ENCODE results near the gene BRIP1.

BRIP1 gene

DNA sequence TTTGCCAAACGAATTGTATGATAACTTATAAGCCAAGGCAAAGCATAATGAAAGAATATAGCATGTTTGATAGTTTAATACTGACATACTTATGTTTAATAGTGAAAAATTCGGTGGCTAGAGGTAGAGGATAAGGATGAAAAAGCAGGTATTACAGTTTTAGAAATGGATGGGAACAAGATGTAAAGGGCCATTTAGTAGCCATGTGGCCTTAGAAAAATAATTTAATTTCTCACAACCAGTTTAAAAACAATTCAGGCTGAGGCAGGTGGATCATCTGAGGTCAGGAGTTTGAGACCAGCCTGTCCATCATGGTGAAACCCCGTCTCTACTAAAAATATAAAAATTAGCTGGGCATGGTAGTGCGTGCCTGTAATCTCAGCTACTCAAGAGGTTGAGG lies 152.8 kb downstream of the BRIP1 start:
- no peaks in the 10 kb centered on the region for H3K4me1 ChIP-seq (ENCODE audit: low read length)
- H4K20me1 ChIP-seq (ENCODE audit: insufficient read depth, low read length): no peaks in the 10 kb centered on the region
- no peak overlapping the region for H2AFZ ChIP-seq (ENCODE audit: low read depth, low read length)
- no peak overlapping the region for H3K4me2 ChIP-seq (ENCODE audit: low read length)
- H3K9ac ChIP-seq (ENCODE audit: low read length): no peak overlapping the region
- no peaks in the 10 kb centered on the region for H3K27me3 ChIP-seq (ENCODE audit: low read depth, low read length)
- H3K4me3 ChIP-seq (ENCODE audit: low read length): no peak overlapping the region
- TF ChIP-seq, protein P1, sequence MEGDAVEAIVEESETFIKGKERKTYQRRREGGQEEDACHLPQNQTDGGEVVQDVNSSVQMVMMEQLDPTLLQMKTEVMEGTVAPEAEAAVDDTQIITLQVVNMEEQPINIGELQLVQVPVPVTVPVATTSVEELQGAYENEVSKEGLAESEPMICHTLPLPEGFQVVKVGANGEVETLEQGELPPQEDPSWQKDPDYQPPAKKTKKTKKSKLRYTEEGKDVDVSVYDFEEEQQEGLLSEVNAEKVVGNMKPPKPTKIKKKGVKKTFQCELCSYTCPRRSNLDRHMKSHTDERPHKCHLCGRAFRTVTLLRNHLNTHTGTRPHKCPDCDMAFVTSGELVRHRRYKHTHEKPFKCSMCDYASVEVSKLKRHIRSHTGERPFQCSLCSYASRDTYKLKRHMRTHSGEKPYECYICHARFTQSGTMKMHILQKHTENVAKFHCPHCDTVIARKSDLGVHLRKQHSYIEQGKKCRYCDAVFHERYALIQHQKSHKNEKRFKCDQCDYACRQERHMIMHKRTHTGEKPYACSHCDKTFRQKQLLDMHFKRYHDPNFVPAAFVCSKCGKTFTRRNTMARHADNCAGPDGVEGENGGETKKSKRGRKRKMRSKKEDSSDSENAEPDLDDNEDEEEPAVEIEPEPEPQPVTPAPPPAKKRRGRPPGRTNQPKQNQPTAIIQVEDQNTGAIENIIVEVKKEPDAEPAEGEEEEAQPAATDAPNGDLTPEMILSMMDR (IDR thresholded peaks at IDR 0.05; ENCODE audit: low read depth, low read length): no peak
- TF ChIP-seq EZH2phosphoT487 (IDR thresholded peaks at IDR 0.05; ENCODE audit: low read depth): no peak
- no peaks in the 10 kb centered on the region for H3K79me2 ChIP-seq (ENCODE audit: low read length)
- H3K27ac ChIP-seq (ENCODE audit: low read length): no peak overlapping the region
- peaks cover 25% of the 10 kb centered on the region for H3K36me3 ChIP-seq (replicated peaks; ENCODE audit: low read depth, low read length)
- H3K9me3 ChIP-seq (ENCODE audit: insufficient read depth, low read length): peaks cover 4% of the 10 kb centered on the region; the same call in 1 of the 2 replicates

DNA sequence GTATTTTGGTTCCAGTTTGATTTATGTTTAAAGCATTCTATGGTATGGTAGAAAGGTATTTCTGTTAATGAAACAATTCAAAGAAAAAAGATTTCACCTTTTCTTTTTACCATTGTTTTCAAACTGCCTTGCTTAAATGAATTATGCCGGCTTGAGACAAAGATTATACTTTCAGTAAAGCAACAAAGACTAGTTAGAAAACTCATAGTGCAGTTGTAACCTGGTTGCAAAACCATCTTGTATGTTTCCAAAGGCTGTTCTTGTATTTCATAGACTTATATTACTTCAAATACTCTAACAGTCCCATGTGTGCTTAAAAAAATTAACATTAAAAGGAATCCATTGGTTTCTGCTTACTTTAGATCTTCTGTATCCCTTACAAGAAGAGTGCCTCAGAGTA lies 153.8 kb downstream of the BRIP1 start:
- Histone ChIP-seq H2AFZ (ENCODE audit: low read depth, low read length) (no peak overlapping the region), H3K36me3 (replicated peaks; ENCODE audit: low read depth, low read length) (peaks cover 21% of the 10 kb centered on the region)

DNA sequence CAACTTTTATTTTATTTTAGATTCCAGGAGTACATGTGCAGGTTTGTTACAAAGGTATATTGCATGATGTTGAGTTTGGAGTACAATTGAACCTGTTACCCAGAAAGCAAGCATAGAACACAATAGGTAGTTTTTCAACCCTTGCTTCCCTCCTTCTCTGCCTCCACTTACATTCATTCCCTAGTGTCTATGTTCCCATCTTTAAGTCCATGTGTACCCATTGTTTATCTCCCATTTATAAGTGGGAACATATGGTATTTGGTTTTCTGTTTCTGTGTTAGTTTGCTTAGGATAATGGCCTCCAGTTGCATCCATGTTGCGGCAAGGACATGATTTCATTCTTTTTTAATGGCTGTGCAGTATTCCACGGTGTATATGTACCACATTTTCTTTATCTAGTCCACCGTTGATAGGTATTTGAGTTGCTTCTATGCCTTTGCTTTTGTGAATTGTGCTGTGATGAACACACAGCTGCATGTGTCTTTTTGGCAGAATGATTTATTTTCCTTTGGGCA lies 158.3 kb downstream of the BRIP1 start:
- Histone ChIP-seq H4K20me1 (ENCODE audit: insufficient read depth, low read length) (no peaks in the 10 kb centered on the region), H3K79me2 (ENCODE audit: low read length) (no peaks in the 10 kb centered on the region), H3K4me3 (ENCODE audit: low read length) (no peak overlapping the region), H3K27me3 (ENCODE audit: low read depth, low read length) (no peaks in the 10 kb centered on the region), H3K27ac (ENCODE audit: low read length) (no peak overlapping the region), H3K36me3 (replicated peaks; ENCODE audit: low read depth, low read length) (peaks cover 27% of the 10 kb centered on the region), H3K9ac (ENCODE audit: low read length) (no peak overlapping the region), H2AFZ (ENCODE audit: low read depth, low read length) (no peak overlapping the region), H3K9me3 (ENCODE audit: insufficient read depth, low read length) (peaks cover 16% of the 10 kb centered on the region; the same call in 1 of the 2 replicates), H3K4me1 (ENCODE audit: low read length) (no peaks in the 10 kb centered on the region), H3K4me2 (ENCODE audit: low read length) (no peak overlapping the region)
- TF ChIP-seq, protein P1 (IDR thresholded peaks at IDR 0.05; ENCODE audit: low read depth, low read length): no peak
- no peak for TF ChIP-seq EZH2phosphoT487 (IDR thresholded peaks at IDR 0.05; ENCODE audit: low read depth)

More for the DNA sequence above, 153.8 kb downstream of the BRIP1 start:
- Histone ChIP-seq H3K79me2 (ENCODE audit: low read length) (no peaks in the 10 kb centered on the region), H3K27ac (ENCODE audit: low read length) (no peak overlapping the region), H4K20me1 (ENCODE audit: insufficient read depth, low read length) (no peaks in the 10 kb centered on the region), H3K4me2 (ENCODE audit: low read length) (no peak overlapping the region), H3K9me3 (ENCODE audit: insufficient read depth, low read length) (no peaks in the 10 kb centered on the region), H3K27me3 (ENCODE audit: low read depth, low read length) (no peaks in the 10 kb centered on the region), H3K9ac (ENCODE audit: low read length) (no peak overlapping the region), H3K4me1 (ENCODE audit: low read length) (no peaks in the 10 kb centered on the region), H3K4me3 (ENCODE audit: low read length) (no peak overlapping the region)
- TF ChIP-seq EZH2phosphoT487 (IDR thresholded peaks at IDR 0.05; ENCODE audit: low read depth): no peak

DNA sequence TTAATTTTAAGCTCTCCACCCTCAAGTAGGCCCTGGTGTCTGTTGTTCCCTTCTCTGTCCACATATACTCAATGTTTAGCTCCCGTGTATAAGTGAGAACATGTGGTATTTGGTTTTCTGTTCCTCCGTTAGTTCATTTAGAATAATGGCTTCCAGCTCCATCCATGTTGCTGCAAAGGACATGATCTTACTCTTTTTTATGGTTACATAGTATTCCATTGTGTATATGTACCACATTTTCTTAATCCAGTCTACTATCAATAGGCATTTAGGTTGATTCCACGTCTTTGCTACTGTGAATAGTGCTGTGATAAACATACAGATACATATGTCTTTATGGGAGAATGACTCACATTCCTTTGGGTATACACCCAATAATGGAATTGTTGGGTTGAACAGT lies 160.9 kb downstream of the BRIP1 start:
- Histone ChIP-seq H2AFZ (ENCODE audit: low read depth, low read length) (no peak overlapping the region), H3K4me3 (ENCODE audit: low read length) (no peak overlapping the region), H3K36me3 (replicated peaks; ENCODE audit: low read depth, low read length) (peaks cover 12% of the 10 kb centered on the region), H3K27ac (ENCODE audit: low read length) (no peak overlapping the region), H3K79me2 (ENCODE audit: low read length) (no peaks in the 10 kb centered on the region), H3K9ac (ENCODE audit: low read length) (no peak overlapping the region), H3K27me3 (ENCODE audit: low read depth, low read length) (no peaks in the 10 kb centered on the region), H4K20me1 (ENCODE audit: insufficient read depth, low read length) (no peaks in the 10 kb centered on the region), H3K4me2 (ENCODE audit: low read length) (no peak overlapping the region), H3K9me3 (ENCODE audit: insufficient read depth, low read length) (peaks cover 22% of the 10 kb centered on the region), H3K4me1 (ENCODE audit: low read length) (no peaks in the 10 kb centered on the region)
- TF ChIP-seq EZH2phosphoT487 (IDR thresholded peaks at IDR 0.05; ENCODE audit: low read depth): no peak
- TF ChIP-seq, protein P1 (IDR thresholded peaks at IDR 0.05; ENCODE audit: low read depth, low read length): no peak

Measured in OCI-LY3 (cell line).